Vagina (tissue), 2 donors: Measurements from ENCODE around the gene CFAP251.

Experiments used
- POLR2A ChIP-seq, 2 donors: fragments of 450-650 bp; IDR thresholded peaks; one replicate each; pipeline ENCODE4 v1.6.1; 2017; ENCODE audit warnings: antibody characterized with exemption in 2 of 2, mild to moderate bottlenecking in 2 of 2, moderate library complexity in 2 of 2
- TF ChIP-seq, protein P1 (sequence below), 3 experiments: fragments of 450-650 bp in 2 of 3; fragments of 200-600 bp in 1 of 3; sonication (generic) in 1 of 3; IDR thresholded peaks; one replicate each; pipeline ENCODE4 v1.5.1; 2017 to 2019; ENCODE audit warnings: antibody characterized with exemption in 3 of 3, mild to moderate bottlenecking in 2 of 3, moderate library complexity in 2 of 3

GRCh38 chr12:121975021-121975420, 56.6 kb downstream of the CFAP251 start:
- TF ChIP-seq POLR2A (IDR thresholded peaks at IDR 0.05), result no peak
- TF ChIP-seq, protein P1, sequence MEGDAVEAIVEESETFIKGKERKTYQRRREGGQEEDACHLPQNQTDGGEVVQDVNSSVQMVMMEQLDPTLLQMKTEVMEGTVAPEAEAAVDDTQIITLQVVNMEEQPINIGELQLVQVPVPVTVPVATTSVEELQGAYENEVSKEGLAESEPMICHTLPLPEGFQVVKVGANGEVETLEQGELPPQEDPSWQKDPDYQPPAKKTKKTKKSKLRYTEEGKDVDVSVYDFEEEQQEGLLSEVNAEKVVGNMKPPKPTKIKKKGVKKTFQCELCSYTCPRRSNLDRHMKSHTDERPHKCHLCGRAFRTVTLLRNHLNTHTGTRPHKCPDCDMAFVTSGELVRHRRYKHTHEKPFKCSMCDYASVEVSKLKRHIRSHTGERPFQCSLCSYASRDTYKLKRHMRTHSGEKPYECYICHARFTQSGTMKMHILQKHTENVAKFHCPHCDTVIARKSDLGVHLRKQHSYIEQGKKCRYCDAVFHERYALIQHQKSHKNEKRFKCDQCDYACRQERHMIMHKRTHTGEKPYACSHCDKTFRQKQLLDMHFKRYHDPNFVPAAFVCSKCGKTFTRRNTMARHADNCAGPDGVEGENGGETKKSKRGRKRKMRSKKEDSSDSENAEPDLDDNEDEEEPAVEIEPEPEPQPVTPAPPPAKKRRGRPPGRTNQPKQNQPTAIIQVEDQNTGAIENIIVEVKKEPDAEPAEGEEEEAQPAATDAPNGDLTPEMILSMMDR (IDR thresholded peaks at IDR 0.05), result no peak
